HCEC 1CT (cell line): ENCODE data around the gene CNR2.
"Not testable (repeated sequence)": the region's sequence is repeated elsewhere in the genome, so short reads cannot be mapped to it uniquely, and the experiment has no call there.

Experiments
- DNase-seq: peaks from one replicate; pipeline ENCODE4 v3.0.0-alpha.2; 2017

The CNR2 gene

DNA sequence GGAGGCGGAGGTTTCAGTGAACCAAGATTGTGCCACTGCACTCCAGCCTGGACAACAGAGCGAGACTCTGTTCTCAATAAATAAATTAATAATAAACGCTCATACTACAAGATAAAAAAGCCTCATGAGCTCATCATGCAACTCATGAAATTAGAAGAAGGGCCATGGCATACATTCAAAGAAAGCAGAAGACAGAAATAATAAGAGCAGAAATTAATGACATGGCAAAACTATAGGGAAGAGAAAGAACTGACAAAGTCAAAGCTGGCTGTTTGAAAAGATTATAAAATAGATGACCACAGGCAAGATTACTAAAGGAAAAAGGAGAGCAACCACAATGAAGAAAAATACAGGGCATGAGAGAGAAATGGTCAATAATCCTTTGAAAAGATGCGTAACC lies 30.4 kb downstream of the CNR2 start:
- no peak for DNase-seq

DNA sequence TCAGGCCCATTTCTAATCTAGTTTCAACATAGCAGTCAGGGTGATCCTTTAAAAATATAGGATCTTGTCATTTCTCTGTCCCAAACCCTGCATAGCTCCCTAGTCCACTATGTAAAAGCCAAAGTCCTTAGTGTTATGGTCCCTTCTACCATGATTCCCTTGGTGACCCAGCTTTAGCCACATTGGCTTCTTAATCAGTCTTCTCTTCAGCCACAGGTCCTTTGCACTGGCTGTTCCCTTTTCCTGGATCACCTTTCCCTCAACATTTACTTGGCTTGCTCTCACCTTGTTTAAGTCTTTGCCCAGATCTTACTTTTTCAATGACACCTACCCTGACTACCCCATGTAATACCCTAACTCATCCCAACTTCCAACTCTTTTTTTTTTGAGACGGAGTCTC lies 33.4 kb downstream of the CNR2 start:
- no peak for DNase-seq

DNA sequence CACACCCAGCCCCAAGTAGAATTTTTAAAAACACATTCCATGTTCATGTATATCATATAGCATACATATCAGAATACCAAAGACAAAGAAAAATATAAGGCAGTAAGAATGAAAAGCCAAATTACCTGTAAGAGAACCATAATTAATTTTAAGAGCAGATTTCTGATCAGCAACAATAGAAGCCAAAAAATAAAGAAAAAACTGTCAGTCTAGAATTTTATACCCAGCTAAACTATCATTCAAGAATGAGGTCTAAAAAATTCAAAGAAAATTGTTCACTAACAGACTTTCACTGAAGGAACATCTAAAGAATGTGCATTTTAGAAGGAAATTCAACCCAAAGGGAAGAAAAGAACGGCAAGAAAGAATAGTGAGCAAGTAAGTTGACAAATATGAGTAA lies 34.5 kb downstream of the CNR2 start:
- no peak for DNase-seq

DNA sequence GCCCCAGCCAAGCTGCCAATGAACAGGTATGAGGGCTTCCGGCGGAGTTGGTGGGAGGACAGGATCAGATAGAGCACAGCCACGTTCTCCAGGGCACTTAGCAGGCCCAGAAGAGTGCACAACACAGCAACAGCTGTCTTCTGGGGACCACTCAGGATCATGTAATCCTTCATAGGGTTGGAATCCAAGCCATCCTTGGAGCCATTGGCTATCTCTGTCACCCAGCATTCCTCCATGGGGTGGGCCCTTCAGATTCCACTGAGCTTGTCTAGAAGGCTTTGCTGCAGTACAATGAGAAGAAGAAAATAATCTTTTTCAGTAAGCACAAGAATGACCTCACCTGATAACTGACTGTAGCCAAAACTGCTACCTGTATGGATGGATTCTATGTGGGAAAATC lies 37.8 kb downstream of the CNR2 start:
- DNase-seq, result no peak

DNA sequence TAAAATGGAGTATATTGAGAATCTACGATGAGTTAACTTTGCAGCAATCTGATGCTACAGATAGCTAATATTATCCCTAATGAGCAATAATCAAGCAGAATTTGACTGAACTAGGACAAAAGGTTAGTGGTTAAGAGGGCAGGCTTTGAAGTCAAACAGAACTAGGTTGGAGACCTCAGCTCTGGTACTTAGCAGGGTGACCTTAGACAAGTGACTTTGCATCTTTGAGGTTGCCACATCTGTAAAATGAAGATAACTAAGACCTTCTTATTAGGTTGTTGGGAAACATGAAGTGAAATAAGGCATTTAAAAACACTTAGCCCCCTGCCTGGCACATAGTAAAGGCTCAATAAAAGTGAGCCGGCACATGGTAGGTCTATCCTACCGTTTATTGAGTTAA lies 40.7 kb downstream of the CNR2 start:
- DNase-seq, result no peak

DNA sequence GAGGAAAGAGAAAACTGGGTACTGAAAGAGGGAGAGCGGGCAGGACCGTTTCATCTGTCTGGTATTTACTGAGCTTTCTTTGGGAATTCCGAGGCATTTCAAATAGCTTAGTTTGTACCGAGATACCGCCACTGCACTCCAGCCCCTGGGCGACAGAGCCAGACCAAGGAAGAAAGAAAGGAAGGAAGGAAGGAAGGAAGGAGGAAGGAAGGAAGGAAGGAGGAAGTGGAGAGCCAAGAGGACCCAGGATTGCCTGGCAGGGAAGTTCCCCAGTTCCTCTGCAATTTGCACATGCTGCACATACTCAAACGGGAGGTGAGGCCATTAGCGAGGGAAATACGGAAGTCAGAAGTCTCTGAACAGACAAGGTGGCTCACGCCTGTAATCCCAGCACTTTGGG lies 44.1 kb downstream of the CNR2 start:
- DNase-seq, result no peak

DNA sequence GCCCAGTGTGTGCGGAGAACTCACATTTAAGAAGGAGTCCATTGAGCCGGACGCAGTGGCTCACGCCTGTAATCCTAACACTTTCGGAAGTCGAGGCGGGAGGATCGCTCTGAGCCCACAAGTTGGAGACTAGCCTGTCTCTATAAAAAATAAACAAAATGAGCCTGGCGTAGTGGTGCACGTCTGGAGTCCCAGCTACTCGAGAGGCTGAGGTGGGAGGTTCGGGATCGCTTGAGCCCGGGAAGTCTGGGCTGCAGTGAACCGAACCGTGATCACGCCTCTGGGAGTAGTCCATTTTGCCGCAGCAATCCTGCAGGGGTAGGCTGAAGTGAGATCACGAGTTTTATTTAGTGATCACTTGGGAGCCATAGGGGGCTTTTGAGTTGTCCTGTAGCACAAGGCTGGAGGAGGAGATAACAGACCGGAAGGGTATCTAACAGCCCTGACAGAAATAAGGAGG lies 44.6 kb downstream of the CNR2 start:
- DNase-seq, result no peak

DNA sequence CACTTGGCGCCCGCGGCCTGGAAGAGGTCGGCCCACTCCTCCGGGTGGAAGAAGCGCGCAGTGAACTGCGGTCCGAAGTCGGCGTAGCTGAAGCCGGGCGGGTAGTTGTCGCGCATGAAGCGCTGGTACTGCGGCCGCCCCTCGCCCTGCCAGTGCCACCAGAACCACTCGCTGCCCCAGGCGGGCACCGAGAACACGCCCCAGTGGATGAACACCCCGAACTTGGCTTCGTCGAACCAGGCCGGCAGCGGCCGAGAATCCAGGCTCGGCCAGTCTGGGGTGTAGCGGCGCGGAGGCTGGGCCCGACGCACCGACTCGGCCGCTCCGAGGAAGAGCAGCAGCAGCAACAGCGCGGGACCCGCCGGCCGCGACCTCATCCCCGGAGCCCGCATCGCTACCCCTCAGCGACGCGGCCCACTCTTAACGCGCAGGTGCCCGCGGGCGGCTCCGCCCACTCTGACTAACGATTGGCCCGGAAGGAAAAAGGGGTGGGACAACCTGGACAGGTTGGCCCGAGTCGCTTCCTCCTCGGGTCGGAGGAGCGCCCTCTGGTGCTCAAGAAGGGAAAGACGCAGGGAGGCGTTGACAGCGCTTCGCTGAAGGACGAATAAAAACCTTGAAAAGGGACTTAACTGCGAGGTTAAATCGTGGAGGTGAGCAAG lies 45.1 kb downstream of the CNR2 start, which contains the start of gene FUCA1:
Gene FUCA1, minus strand, starts transcription at position 396 of the 662 bp plus-strand sequence. Its CDS starts 4 bp downstream, at position 392.
- DNase-seq, result peak; percentile 68

DNA sequence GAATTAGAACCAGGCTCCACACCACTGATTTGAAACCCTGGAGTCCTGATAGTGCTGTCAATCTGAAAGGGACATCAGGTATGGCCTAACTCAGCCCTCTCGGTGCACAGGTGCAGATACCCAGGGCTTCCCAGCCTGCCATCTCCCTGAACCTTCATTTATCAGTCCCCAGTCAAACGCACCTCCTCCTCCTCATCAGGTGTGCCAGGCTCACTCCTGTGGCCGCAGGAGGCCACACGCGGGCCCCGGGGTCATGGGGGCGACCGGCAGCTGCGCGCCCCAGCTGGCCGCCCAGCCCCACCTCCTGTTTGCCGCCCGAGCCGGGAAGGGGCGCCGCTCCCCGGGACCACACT lies 45.6 kb downstream of the CNR2 start:
- no peak for DNase-seq

DNA sequence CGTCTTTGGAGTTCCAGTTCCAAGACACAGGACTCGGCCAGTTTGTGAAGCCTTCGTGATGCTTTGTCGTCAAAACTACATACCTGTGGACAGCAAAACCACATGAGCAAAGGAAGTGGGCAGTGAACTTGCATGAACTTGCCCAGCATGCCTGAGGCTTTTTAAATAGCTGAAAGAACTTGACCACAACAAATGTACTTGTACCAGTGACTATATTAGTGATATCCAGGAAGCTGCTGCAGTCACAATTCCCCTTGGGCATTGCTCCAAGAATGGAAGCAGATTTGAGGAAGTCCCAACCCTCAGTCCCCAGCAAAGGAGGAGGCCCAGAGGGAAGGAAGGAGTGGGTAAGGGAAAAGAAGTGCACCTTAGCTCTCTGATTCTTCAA lies 47.6 kb downstream of the CNR2 start:
- peak; percentile 15 for DNase-seq

DNA sequence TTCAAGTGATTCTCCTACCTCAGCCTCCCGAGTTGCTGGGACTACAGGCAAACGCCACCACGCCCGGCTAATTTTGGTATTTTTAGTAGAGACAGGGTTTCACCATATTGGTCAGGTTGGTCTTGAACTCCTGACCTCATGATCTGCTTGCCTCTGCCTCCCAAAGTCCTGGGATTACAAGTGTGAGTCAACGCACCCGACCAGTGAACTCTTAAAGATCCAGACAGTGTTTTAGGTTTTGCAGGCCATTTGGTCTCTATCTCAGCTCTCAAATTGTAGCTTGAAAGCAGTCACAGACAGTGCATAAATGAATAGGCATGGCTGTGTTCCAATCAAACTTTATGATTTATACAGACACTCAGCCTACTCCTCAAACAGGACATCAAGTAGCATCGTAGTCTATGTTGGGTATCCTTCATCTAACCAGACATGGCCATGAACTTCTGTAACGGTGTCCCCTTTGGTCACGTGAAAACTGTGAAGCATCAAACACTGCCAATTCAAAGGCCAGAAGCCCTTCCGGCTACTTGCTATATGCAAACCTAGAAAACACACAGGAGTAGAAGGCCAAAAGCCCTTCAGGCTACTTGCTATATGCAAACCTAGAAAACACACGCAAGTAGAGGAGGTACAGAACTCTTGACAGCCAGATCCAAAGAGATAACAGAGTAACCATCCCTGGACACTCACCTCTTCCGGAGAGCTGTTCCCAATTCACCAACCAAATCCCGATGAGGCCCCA lies 48.2 kb downstream of the CNR2 start:
- no peak for DNase-seq

DNA sequence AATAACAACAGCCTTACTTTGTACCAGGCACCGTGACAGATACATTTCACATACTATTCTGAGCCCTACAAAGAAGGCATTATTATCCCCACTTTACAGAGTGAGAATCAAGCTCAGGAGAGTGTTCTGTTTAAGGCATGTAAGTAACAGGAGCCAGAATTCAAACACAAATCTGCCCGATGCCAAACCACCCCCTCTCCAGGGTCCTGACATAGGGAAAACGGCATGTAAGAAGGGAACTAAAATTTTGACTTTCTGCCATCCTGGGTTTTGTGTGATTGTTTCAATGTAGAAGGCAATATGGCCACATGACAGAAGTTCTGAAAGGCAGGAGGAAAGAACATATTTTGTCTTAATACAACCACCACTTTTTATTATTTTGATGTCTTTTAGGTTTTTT lies 50.5 kb downstream of the CNR2 start:
- DNase-seq, result no peak

DNA sequence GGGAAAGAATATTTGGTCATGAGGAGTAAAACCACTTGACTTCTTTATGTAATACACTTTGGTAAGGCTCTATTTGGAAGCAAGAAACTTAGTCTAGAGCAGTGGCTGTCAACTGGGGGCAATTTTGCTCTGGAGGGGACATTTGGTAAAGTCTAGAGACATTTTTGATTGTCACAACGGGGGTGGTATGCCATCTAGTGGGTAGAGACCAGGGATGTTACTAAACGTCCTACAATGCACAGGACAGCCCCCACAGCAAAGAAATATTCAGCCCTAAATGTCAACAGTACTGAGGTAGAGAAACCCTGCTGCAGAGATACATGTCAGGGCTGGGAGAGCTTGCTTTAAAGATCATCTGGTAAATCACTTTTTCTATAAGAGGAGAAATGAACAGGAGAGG lies 58.6 kb downstream of the CNR2 start:
- DNase-seq, result peak; percentile 11

DNA sequence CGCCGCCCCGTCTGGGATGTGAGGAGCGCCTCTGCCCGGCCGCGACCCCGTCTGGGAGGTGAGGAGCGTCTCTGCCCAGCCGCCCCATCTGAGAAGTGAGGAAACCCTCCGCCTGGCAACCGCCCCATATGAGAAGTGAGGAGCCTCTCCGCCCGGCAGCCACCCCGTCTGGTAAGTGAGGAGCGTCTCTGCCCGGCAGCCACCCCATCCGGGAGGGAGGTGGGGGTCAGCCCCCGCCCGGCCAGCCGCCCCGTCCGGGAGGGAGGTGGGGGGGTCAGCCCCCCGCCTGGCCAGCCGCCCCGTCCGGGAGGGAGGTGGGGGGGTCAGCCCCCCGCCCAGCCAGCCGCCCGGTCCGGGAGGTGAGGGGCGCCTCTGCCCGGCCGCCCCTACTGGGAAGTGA lies 60.0 kb downstream of the CNR2 start:
- DNase-seq, result not testable (repeated sequence)

DNA sequence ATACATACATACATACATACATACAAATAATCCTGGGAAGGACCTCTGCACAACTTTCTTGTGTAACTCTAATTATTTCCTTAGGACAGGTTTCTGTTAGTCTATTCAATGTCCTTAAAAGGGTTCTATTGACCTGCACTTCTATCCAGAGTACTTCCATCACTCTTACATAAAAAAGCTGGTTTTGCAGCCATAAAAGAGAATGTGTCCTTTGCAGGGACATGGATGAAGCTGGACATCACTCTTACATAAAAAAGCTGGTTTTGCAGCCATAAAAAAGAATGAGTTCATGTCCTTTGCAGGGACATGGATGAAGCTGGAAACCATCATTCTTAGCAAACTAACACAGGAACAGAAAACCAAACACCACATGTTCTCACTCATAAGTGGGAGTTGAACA lies 61.8 kb downstream of the CNR2 start:
- DNase-seq, result not testable (repeated sequence)

DNA sequence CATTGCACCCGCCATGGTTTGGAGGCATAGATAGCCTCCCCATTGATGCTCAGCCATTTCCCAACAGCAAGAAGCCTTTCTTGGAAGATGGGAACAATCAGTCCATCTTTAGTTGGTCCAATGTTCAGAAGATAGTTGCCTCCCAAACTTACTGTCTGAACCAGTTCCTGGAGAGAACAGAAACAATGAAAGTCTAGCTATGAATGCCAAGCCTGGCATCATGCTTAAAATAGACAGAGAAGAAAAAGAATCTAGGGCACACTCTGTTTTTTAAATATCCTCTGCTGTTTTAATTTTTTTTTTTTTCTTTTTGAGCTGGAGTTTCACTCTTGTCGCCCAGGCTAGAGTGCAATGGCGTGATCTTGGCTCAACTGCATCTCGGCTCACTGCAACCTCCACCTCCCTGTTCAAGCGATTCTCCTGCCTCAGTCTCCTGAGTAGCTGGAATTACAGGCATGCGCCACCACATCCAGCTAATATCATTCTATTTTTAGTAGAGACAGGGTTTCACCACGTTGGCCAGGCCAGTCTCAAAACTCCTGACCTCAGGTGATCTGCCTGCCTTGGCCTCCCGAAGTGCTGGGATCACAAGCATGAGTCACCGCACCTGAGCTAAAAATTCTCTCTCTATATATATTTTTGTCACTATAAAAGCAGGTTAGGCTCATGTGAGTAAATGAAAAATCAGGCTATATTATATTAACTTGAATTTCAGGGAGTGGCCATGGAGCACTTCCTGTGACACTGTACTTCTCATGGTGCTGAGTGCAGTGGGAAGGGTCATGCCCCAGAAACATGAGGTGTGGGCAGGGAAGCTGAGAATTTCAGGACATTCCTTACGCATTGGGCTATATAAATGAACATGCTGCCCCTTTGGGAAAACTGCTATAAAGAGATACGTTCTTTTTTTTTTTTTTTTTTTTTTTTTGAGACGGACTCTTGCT lies 64.2 kb downstream of the CNR2 start:
- no peak for DNase-seq

DNA sequence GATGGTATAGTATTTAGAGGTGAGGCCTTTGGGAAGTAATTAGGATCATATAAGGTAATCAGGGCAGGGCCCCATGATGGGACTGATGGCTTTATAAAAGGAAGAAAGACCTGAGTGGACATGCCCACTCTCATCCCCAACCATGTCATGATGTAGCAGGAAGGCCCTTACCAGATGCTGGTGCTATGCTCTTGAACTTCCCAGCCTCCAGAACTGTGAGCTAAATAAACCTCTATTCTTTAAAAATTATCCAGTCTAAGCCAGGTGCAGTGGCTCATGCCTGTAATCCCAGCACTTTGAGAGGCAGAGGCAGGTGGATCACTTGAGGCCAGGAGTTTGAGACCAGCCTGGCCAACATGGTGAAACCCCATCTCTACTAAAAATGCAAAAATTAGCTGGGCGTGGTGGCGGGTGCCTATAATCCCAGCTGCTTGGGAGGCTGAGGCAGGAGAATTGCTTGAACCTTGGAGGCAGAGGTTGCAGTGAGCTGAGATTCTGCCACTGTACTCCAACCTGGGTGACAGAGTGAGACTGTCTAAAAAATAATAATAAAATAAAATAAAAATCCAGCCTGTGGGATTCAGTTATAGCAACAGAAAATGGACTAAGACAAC lies 65.6 kb downstream of the CNR2 start:
- DNase-seq, result not testable (repeated sequence)

DNA sequence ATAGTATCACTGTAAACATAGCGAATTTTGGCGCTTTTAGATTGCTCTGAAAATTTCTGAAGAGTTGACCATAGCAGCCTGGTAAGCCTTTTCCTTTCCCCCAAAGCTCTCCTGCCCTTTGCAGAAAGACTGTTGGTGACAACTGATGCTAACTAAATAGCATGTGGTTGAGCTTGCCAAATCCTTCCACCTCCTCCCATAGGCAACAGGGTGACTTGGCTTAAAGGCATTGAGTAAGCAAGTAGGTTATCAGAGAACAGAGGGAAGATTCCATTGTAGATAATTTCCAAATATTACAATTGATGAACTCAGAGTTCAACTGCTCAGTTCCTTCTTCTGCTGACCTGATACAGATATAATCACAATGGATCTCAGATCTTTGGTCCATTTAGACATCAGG lies 68.0 kb downstream of the CNR2 start:
- DNase-seq, result no peak

DNA sequence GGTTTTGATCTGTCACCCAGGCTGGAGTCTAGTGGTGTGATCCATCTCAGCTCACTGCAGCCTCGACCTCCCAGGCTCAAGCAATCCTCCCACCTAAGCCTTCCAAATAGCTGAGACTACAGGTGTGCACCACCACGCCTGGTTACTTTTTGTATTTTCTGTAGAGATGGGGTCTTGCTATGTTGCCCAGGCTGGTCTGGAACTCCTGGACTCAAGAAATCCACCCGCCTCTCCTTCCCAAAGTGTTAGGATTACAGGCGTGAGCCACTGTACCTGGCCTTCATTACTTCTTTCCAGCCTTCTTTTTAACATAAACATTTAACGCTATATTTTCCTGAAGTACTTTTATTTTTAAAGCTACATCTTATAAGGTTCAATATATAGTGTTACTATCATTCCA lies 69.5 kb downstream of the CNR2 start:
- no peak for DNase-seq

DNA sequence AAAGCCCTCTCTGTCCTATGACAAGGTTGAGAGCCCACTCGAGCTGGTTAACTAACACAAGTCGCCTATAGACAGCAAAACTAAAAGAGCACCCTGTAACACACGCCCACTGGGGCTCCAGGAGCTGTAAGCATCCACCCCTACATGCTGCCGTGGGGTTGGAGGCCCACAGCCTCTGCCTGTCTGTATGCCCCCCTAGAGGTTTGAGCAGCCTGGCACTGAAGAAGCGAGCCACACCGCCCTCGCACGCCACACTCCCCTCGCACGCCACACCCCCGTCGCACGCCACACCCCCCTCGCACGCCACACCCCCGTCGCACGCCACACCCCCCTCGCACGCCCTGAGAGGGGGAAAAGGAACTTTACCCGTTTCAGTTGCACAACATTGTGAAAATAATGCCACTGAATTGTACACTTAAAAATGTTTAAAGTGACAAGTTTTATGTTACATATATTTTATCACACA lies 74.7 kb downstream of the CNR2 start:
- DNase-seq, result peak; percentile 14

DNA sequence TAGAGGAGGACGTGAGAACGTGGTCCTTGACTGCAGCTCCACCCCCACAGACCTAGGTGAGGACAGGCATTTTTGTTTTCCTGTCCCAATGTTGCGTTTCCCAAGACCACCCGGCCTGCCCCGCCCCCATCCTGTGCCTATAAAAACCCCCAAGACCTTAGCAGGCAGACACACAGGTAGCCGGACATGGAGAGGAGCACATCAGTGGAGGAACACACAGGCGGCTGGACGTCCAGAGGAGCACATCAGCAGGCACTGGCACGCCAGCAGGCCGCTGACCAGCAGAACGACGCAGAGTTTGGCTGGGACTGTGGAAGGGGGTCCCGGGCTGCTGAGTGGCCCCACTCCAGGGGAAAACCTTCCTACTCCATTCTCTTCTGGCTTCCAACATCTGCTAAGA lies 75.3 kb downstream of the CNR2 start:
- no peak for DNase-seq

DNA sequence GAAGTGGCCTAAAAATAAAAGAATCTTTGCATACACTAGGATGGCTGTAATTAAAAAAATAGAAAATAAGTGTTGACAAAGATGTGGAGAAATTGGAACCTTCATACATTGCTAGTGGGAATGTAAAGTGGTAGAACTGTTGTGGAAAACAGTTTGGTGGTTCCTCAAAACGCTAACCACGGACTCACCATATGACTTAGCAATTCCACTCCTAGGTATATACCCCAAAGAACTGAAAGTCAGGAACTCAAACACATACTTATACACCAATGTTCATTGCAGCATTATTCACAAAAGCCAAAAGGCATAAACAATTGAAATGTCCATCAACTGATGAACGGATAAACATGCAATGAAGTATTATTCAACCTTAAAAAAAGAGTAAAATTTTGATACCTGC lies 77.1 kb downstream of the CNR2 start:
- no peak for DNase-seq

DNA sequence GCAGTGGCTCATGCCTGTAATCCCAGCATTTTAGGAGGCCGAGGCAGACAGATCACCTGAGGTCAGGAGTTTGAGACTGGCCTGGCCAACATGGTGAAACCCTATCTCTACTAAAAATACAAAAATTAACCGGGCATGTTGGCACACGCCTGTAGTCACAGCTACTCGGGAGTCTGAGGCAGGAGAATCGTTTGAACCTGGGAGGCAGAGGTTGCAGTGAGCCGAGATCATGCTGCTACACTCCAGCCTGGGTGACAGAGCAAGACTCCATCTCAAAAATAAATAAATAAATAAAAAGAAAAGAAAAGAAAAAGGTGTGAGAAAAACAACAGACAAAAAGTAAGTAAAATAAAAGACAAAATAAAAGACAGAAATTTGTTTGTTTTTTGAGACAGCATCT lies 79.0 kb downstream of the CNR2 start:
- DNase-seq, result not testable (repeated sequence)
